Activated CD4-positive, alpha-beta T cell treated with anti-CD3 and anti-CD28 coated beads, Interleukin-2, amount 10 ng/mL, durations not matched to agents 7 days and 5 days (primary cell): ENCODE data around the gene ZNF454. TPM values are rescaled to one million over a fixed set of nuclear protein-coding genes. Genes with fewer than 3 reads are reported as not detected.

Experiments used
- CTCF ChIA-PET: fragments of 350-600 bp; sonication (Branson Sonifier 250); formaldehyde crosslinking; loops from one replicate; lab custom pipeline; 2021; ENCODE audit warnings: antibody characterized with exemption; lab: Charles Lee
- POLR2A ChIA-PET: fragments of 350-600 bp; sonication (Branson Sonifier 250); formaldehyde crosslinking; loops from one replicate; lab custom pipeline; 2021; ENCODE audit warnings: antibody characterized with exemption; lab: Charles Lee
- DNase-seq: peaks from one replicate; pipeline ENCODE4 v3.0.0-alpha.2; 2020
- H3K27ac Mint-ChIP-seq: one replicate; pipeline ENCODE4 v1.8.0; 2021; ENCODE audit warnings: mild to moderate bottlenecking, moderate library complexity, mixed read lengths
- H3K27me3 Mint-ChIP-seq: one replicate; pipeline ENCODE4 v1.8.0; 2021; ENCODE audit warnings: mixed read lengths
- H3K36me3 Mint-ChIP-seq: one replicate; pipeline ENCODE4 v1.8.0; 2021; ENCODE audit warnings: low read depth, mixed read lengths
- H3K4me1 Mint-ChIP-seq: one replicate; pipeline ENCODE4 v1.8.0; 2021; ENCODE audit warnings: mixed read lengths
- H3K4me3 Mint-ChIP-seq: one replicate; pipeline ENCODE4 v1.8.0; 2021; ENCODE audit warnings: mild to moderate bottlenecking, moderate library complexity, mixed read lengths
- H3K9me3 Mint-ChIP-seq: one replicate; pipeline ENCODE4 v1.8.0; 2021; ENCODE audit warnings: mixed read lengths
- total RNA-seq, 2 experiments: library from RNA; stranded (reverse); gene quantifications; one replicate each; pipeline ENCODE4 v1.2.3, GENCODE V29; 2021

ZNF454 gene
- total RNA-seq, 2 experiments from 2014 or later = not detected

DNA sequence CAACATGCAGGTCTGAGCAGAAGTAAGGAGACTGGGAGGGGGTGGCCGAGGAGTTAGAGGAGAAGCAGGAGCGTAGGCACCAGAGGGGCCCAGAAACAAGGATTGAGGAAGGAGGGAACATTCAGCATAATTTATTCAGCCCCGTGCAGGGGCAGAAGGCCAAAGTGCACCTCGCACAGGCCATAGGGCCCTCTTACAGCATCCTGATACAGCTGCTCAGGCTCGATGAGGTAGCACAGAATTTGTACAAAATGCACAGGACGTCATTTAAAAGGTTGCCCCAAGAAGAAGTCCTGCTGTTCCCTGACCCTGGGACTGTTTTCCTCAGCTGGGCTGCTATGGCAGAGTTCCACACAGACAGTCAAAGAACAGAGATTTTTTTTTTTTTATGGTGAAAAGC lies 56.2 kb downstream of the ZNF454 start:
- H3K4me3 Mint-ChIP-seq = no peak overlapping the region
- no peak for DNase-seq
- H3K36me3 Mint-ChIP-seq = no peaks in the 10 kb centered on the region
- ChIA-PET CTCF (no interaction called here), POLR2A (no interaction called here)
- H3K9me3 Mint-ChIP-seq = peaks cover 6% of the 10 kb centered on the region
- H3K27ac Mint-ChIP-seq = no peak overlapping the region
- H3K4me1 Mint-ChIP-seq = peaks cover 3% of the 10 kb centered on the region
- peaks cover 24% of the 10 kb centered on the region for H3K27me3 Mint-ChIP-seq

GRCh38 chr5:178998441-178998840 lies 57.4 kb downstream of the ZNF454 start:
- Mint-ChIP-seq H3K4me3 (no peak overlapping the region), H3K36me3 (no peaks in the 10 kb centered on the region), H3K4me1 (peaks cover 3% of the 10 kb centered on the region), H3K9me3 (peaks cover 11% of the 10 kb centered on the region), H3K27ac (no peak overlapping the region), H3K27me3 (peaks cover 13% of the 10 kb centered on the region)
- ChIA-PET POLR2A (no interaction called here), CTCF (interaction anchor here (0.6 kb wide), 1 partner anchor 932 kb away, joined by 3 read pairs; no protein-coding TSS in a partner anchor)
- no peak for DNase-seq

DNA sequence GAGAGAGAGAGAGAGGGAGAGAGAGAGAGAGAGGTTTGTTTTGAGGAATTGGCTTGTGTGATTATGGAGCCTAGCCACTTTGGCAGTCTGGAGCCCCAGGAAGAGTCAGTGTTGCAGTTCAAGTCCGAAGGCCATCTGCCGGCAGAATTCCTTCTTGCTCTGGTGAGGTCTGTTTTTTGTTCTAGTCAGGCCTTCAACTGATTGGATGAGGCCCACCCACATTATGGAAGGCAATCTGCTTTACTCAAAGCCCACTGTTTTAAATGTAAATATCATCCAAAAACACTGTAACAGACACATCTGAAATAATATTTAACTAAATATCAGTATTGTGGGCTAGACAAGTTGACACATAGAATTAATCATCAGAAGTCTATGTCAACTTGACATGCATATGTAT lies 65.6 kb downstream of the ZNF454 start:
- CTCF ChIA-PET = no interaction called here
- Mint-ChIP-seq H3K4me3 (no peak overlapping the region), H3K27ac (no peak overlapping the region), H3K4me1 (no peaks in the 10 kb centered on the region), H3K9me3 (peaks cover 29% of the 10 kb centered on the region), H3K27me3 (no peaks in the 10 kb centered on the region), H3K36me3 (no peaks in the 10 kb centered on the region)
- POLR2A ChIA-PET = no interaction called here
- no peak for DNase-seq

DNA sequence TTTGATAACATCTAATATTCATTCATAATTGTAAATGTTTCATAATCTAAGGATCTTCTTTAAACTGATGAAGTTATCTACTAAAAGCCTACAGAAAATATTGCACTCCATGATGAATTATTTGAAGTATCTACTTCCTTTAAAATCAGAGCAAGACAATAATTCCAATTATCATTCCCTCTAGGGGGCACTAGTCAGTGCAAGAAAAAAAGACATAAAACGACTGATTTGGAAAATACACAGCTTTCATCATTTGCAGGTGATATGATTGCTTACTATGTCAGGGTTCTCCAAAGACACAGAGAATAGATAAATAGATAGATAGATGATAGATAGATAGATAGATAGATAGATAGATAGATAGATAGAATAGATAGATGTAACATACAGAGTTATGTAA lies 67.7 kb downstream of the ZNF454 start:
- ChIA-PET CTCF (no interaction called here), POLR2A (no interaction called here)
- no peak for DNase-seq
- H3K27ac Mint-ChIP-seq = no peak overlapping the region
- H3K9me3 Mint-ChIP-seq = peaks cover 26% of the 10 kb centered on the region
- H3K4me1 Mint-ChIP-seq = no peaks in the 10 kb centered on the region
- no peaks in the 10 kb centered on the region for H3K36me3 Mint-ChIP-seq
- H3K27me3 Mint-ChIP-seq = no peaks in the 10 kb centered on the region
- no peak overlapping the region for H3K4me3 Mint-ChIP-seq

Other genes with a start within 250 kb of the ZNF454 start
- 10 to 100 TPM in 1 of 2 experiments, 1 to 10 TPM in 1; 8.8 to 10.2 TPM for gene ZNF354A, start 210.5 kb upstream of the ZNF454 start, total RNA-seq
- 10 to 100 TPM; 16.9 to 17.9 TPM for gene ZNF354B, start 81.2 kb upstream of the ZNF454 start, total RNA-seq
- gene ZFP2, start 45.3 kb upstream of the ZNF454 start, total RNA-seq = under 1 TPM; 0.21 to 0.67 TPM
- not detected for gene GRM6, start 54.1 kb downstream of the ZNF454 start, total RNA-seq
- gene ZNF879, start 82.6 kb downstream of the ZNF454 start, total RNA-seq = 1 to 10 TPM; 4.7 to 5.0 TPM
- gene ZNF354C, start 119.2 kb downstream of the ZNF454 start, total RNA-seq = 1 to 10 TPM; 6.4 to 7.3 TPM